Suprapubic skin (tissue), 4 donors: ENCODE data around the gene GLCCI1. TPM values are rescaled to one million over a fixed set of nuclear protein-coding genes. Genes with fewer than 3 reads are reported as not detected.

Experiments
- DNase-seq, 2 donors: peaks; one replicate each; pipeline ENCODE4 v3.0.0-alpha.2; 2019; ENCODE audit warnings: low spot score in 2 of 2
- H3K27ac ChIP-seq: fragments of 200-600 bp; sonication (generic); one replicate; pipeline ENCODE4 v1.5.1; 2019
- H3K27me3 ChIP-seq: fragments of 200-600 bp; sonication (generic); one replicate; pipeline ENCODE4 v1.5.1; 2019
- H3K36me3 ChIP-seq: fragments of 200-600 bp; sonication (generic); one replicate; pipeline ENCODE4 v1.5.1; 2019
- H3K4me1 ChIP-seq: fragments of 200-600 bp; sonication (generic); one replicate; pipeline ENCODE4 v1.5.1; 2019
- H3K4me3 ChIP-seq: fragments of 200-600 bp; sonication (generic); one replicate; pipeline ENCODE4 v1.5.1; 2019; ENCODE audit warnings: mild to moderate bottlenecking
- H3K9me3 ChIP-seq: fragments of 200-600 bp; sonication (generic); one replicate; pipeline ENCODE4 v1.5.1; 2019
- CTCF ChIP-seq, 2 donors: fragments of 200-600 bp in 1 of 2; fragments of 450-650 bp in 1 of 2; sonication (generic) in 1 of 2; IDR thresholded peaks; one replicate each; pipeline ENCODE4 v1.5.1; 2016 to 2019; ENCODE audit warnings: antibody characterized with exemption in 2 of 2, mild to moderate bottlenecking in 1 of 2, moderate library complexity in 1 of 2
- EP300 ChIP-seq: sonication (generic); formaldehyde crosslinking; IDR thresholded peaks from one replicate; pipeline ENCODE4 v1.6.1; 2017; ENCODE audit warnings: antibody characterized with exemption
- POLR2A ChIP-seq, 2 donors: fragments of 450-650 bp; IDR thresholded peaks; one replicate each; pipeline ENCODE4 v1.6.1; 2017; ENCODE audit warnings: antibody characterized with exemption in 2 of 2, mild to moderate bottlenecking in 2 of 2, moderate library complexity in 2 of 2
- POLR2AphosphoS5 ChIP-seq, 3 donors: sonication (generic); formaldehyde crosslinking; IDR thresholded peaks; one replicate each; pipeline ENCODE4 v1.6.1; 2017; ENCODE audit warnings: antibody characterized with exemption in 3 of 3
- WGBS: methylation state at CpG from one replicate; pipeline ENCODE4 v1.1.5; 2018; 5-methylcytosine and 5-hydroxymethylcytosine counted together
- total RNA-seq, 4 donors: library from RNA; depleted of rRNA; stranded (reverse); fragments of >200 nt; gene quantifications; one replicate each; pipeline ENCODE4 v1.1.0, GENCODE V29; 2016

The GLCCI1 gene
- total RNA-seq, 4 donors from 2014 or later = 17.1 to 37.7 (median 23.6) TPM

GRCh38 chr7:7933915-7934526, 34.6 kb upstream of the GLCCI1 start:
- Histone ChIP-seq H3K4me3 (no peak overlapping the region), H3K27me3 (no peaks in the 10 kb centered on the region), H3K9me3 (no peaks in the 10 kb centered on the region), H3K27ac (no peak overlapping the region), H3K4me1 (no peaks in the 10 kb centered on the region), H3K36me3 (no peaks in the 10 kb centered on the region)
- TF ChIP-seq POLR2AphosphoS5 (IDR thresholded peaks at IDR 0.05) = no peak
- no peak for TF ChIP-seq EP300
- no peak for TF ChIP-seq CTCF (IDR thresholded peaks at IDR 0.05)
- no peak for TF ChIP-seq POLR2A (IDR thresholded peaks at IDR 0.05)
- DNase-seq = no peak
- WGBS = no CpG with 5 or more reads among the region's 1 CpG

GRCh38 chr7:7934945-7935344, 33.7 kb upstream of the GLCCI1 start:
- no peak for DNase-seq
- no peak overlapping the region for H3K4me3 ChIP-seq
- H3K4me1 ChIP-seq = no peaks in the 10 kb centered on the region
- TF ChIP-seq POLR2AphosphoS5 (IDR thresholded peaks at IDR 0.05) = no peak
- TF ChIP-seq EP300 = no peak
- TF ChIP-seq CTCF (IDR thresholded peaks at IDR 0.05) = no peak
- no peak for TF ChIP-seq POLR2A (IDR thresholded peaks at IDR 0.05)
- H3K9me3 ChIP-seq = no peaks in the 10 kb centered on the region
- no peaks in the 10 kb centered on the region for H3K36me3 ChIP-seq
- no peak overlapping the region for H3K27ac ChIP-seq
- H3K27me3 ChIP-seq = no peaks in the 10 kb centered on the region
- WGBS = 89% methylated on average over 4 of the region's 4 CpGs

GRCh38 chr7:7938471-7938870, 30.1 kb upstream of the GLCCI1 start:
- no peak for DNase-seq
- H3K9me3 ChIP-seq = no peaks in the 10 kb centered on the region
- 90% methylated on average over 6 of the region's 6 CpGs for WGBS
- no peaks in the 10 kb centered on the region for H3K36me3 ChIP-seq
- TF ChIP-seq CTCF (IDR thresholded peaks at IDR 0.05) (no peak), POLR2A (IDR thresholded peaks at IDR 0.05) (no peak), EP300 (no peak), POLR2AphosphoS5 (IDR thresholded peaks at IDR 0.05) (no peak)
- no peaks in the 10 kb centered on the region for H3K4me1 ChIP-seq
- no peak overlapping the region for H3K27ac ChIP-seq
- H3K27me3 ChIP-seq = no peaks in the 10 kb centered on the region
- no peak overlapping the region for H3K4me3 ChIP-seq

- TF ChIP-seq POLR2A (IDR thresholded peaks at IDR 0.05) (no peak), CTCF (IDR thresholded peaks at IDR 0.05) (no peak), POLR2AphosphoS5 (IDR thresholded peaks at IDR 0.05) (no peak), EP300 (no peak)
- WGBS = 83% methylated on average over 1 of the region's 1 CpG
- no peaks in the 10 kb centered on the region for H3K27me3 ChIP-seq
- no peak for DNase-seq
- no peaks in the 10 kb centered on the region for H3K4me1 ChIP-seq
- H3K27ac ChIP-seq = no peak overlapping the region
- H3K36me3 ChIP-seq = no peaks in the 10 kb centered on the region
- H3K9me3 ChIP-seq = no peaks in the 10 kb centered on the region
- no peak overlapping the region for H3K4me3 ChIP-seq
These were observed 24.6 kb upstream of the GLCCI1 start for GRCh38 chr7:7943951-7944350.

- TF ChIP-seq CTCF (IDR thresholded peaks at IDR 0.05) (no peak), POLR2AphosphoS5 (IDR thresholded peaks at IDR 0.05) (no peak), EP300 (no peak), POLR2A (IDR thresholded peaks at IDR 0.05) (no peak)
- no peak for DNase-seq
- 53% methylated on average over 7 of the region's 7 CpGs for WGBS
These were observed 23.8 kb upstream of the GLCCI1 start for GRCh38 chr7:7944619-7945282.

More at GRCh38 chr7:7944619-7945282, 23.8 kb upstream of the GLCCI1 start:
- Histone ChIP-seq H3K27ac (no peak overlapping the region), H3K4me1 (no peaks in the 10 kb centered on the region), H3K4me3 (no peak overlapping the region), H3K36me3 (no peaks in the 10 kb centered on the region), H3K9me3 (no peaks in the 10 kb centered on the region), H3K27me3 (no peaks in the 10 kb centered on the region)
